ENCODE results near the gene ECEL1. TPM values are rescaled to one million over a fixed set of nuclear protein-coding genes. Genes with fewer than 3 reads are reported as not detected.

Gene ECEL1
- total RNA-seq (0.27 and 0.47 TPM in 2 replicates), polyA plus RNA-seq (not detected in 2 replicates), polyA minus RNA-seq (0.07 and 0.17 TPM in 2 replicates)
- 0.02 TPM for total RNA-seq (2013)

- Mint-ChIP-seq H3K4me1 (peaks cover 11% of the 10 kb centered on the region), H3K4me3 (peak within 1 kb of the TSS; percentile 45), H3K9me3 (ENCODE audit: insufficient read depth) (no peaks in the 10 kb centered on the region), H3K27me3 (peaks cover 41% of the 10 kb centered on the region), H3K27ac (no peak within 1 kb of the TSS)
- TF ChIP-seq CTCF (IDR thresholded peaks at IDR 0.05) (no peak), EZH2 (IDR thresholded peaks at IDR 0.05; ENCODE audit: borderline replicate concordance, insufficient read depth, low read depth, low read length, poor library complexity, severe bottlenecking) (no peak)
- no peaks in the 10 kb centered on the region for H3K79me2 ChIP-seq (ENCODE audit: control insufficient read depth, insufficient read depth, low read length)
- H3K36me3 ChIP-seq (replicated peaks in 1 of 2; ENCODE audit: control extremely low read depth in 1 of 2, control insufficient read depth in 1 of 2, extremely low read depth in 1 of 2, insufficient read depth in 2 of 2, low read length in 1 of 2): no peaks in the 10 kb centered on the region
- ChIA-PET POLR2A (no interaction called here), CTCF (no interaction called here)
- H3K9ac ChIP-seq (ENCODE audit: low read length): no peak within 1 kb of the TSS
- DNase-seq (no peak), ATAC-seq (ENCODE audit: low read depth) (no peak)
- intact Hi-C loops (cut with micrococcal nuclease): no loop called here
- no peak within 1 kb of the TSS for H3K4me3 ChIP-seq (ENCODE audit: control extremely low read depth in 1 of 5, extremely low read depth in 1 of 5, insufficient read depth in 1 of 5, low read depth in 2 of 5, low read length in 4 of 5)
- H3K4me1 ChIP-seq (ENCODE audit: control insufficient read depth in 2 of 2, insufficient read depth in 2 of 2, low read length in 2 of 2): peaks cover 7 to 11% of the 10 kb centered on the region in 2 donors
- no peak within 1 kb of the TSS for H3K27ac ChIP-seq (ENCODE audit: low read length in 2 of 2)
- peak within 1 kb of the TSS; percentile 42 for H3K4me2 ChIP-seq (replicated peaks; ENCODE audit: low read depth, low read length, poor library complexity, severe bottlenecking)
- no peaks in the 10 kb centered on the region for H4K20me1 ChIP-seq (ENCODE audit: control insufficient read depth, insufficient read depth, low read length, poor library complexity, severe bottlenecking)
- H3K9me3 ChIP-seq (ENCODE audit: control extremely low read depth in 1 of 3, control insufficient read depth in 2 of 3, insufficient read depth in 1 of 3, low read length in 2 of 3): no peaks in the 10 kb centered on the region
- 2% methylated on average over 98 of the region's 102 CpGs for WGBS (ENCODE audit: insufficient coverage)
- peaks cover 0 to 33% (median 2%) of the 10 kb centered on the region in 4 experiments for H3K27me3 ChIP-seq (replicated peaks in 1 of 4; ENCODE audit: control extremely low read depth in 1 of 4, control insufficient read depth in 3 of 4, insufficient read depth in 4 of 4, low read length in 3 of 4)
- no peak within 1 kb of the TSS for H2AFZ ChIP-seq (ENCODE audit: insufficient read depth, low read depth, low read length, poor library complexity, severe bottlenecking)
These were observed at the start of gene ECEL1 for GRCh38 chr2:232487385-232488096. Gene ECEL1 (minus strand): TSS chr2:232487834. CDS start chr2:232486653, 1,181 bp downstream.

- ATAC-seq (ENCODE audit: low read depth): no peak
- ChIA-PET POLR2A (no interaction called here), CTCF (no interaction called here)
- Mint-ChIP-seq H3K4me1 (peaks cover 12% of the 10 kb centered on the region), H3K4me3 (no peak overlapping the region), H3K27ac (no peak overlapping the region), H3K9me3 (ENCODE audit: insufficient read depth) (peaks cover 5% of the 10 kb centered on the region), H3K27me3 (peaks cover 27% of the 10 kb centered on the region)
- Histone ChIP-seq H3K4me2 (replicated peaks; ENCODE audit: low read depth, low read length, poor library complexity, severe bottlenecking) (no peak overlapping the region), H3K27me3 (replicated peaks in 1 of 4; ENCODE audit: control extremely low read depth in 1 of 4, control insufficient read depth in 3 of 4, insufficient read depth in 4 of 4, low read length in 3 of 4) (peaks cover 0 to 22% (median 8%) of the 10 kb centered on the region in 4 experiments), H3K79me2 (ENCODE audit: control insufficient read depth, insufficient read depth, low read length) (no peaks in the 10 kb centered on the region), H3K4me3 (ENCODE audit: control extremely low read depth in 1 of 5, extremely low read depth in 1 of 5, insufficient read depth in 1 of 5, low read depth in 2 of 5, low read length in 4 of 5) (no peak overlapping the region), H3K36me3 (replicated peaks in 1 of 2; ENCODE audit: control extremely low read depth in 1 of 2, control insufficient read depth in 1 of 2, extremely low read depth in 1 of 2, insufficient read depth in 2 of 2, low read length in 1 of 2) (no peaks in the 10 kb centered on the region), H3K9ac (ENCODE audit: low read length) (no peak overlapping the region), H3K27ac (ENCODE audit: low read length in 2 of 2) (no peak overlapping the region), H3K4me1 (ENCODE audit: control insufficient read depth in 2 of 2, insufficient read depth in 2 of 2, low read length in 2 of 2) (peaks cover 0 to 9% of the 10 kb centered on the region in 2 donors), H2AFZ (ENCODE audit: insufficient read depth, low read depth, low read length, poor library complexity, severe bottlenecking) (no peak overlapping the region), H4K20me1 (ENCODE audit: control insufficient read depth, insufficient read depth, low read length, poor library complexity, severe bottlenecking) (no peaks in the 10 kb centered on the region), H3K9me3 (ENCODE audit: control extremely low read depth in 1 of 3, control insufficient read depth in 2 of 3, insufficient read depth in 1 of 3, low read length in 2 of 3) (peaks cover 0 to 23% (median 7%) of the 10 kb centered on the region in 3 donors)
- 67% methylated on average over 4 of the region's 5 CpGs for WGBS (ENCODE audit: insufficient coverage)
- DNase-seq: no peak
- intact Hi-C loops (cut with micrococcal nuclease): no loop called here
- no peak for TF ChIP-seq EZH2 (IDR thresholded peaks at IDR 0.05; ENCODE audit: borderline replicate concordance, insufficient read depth, low read depth, low read length, poor library complexity, severe bottlenecking)
- TF ChIP-seq CTCF (IDR thresholded peaks at IDR 0.05): no peak
These were observed 49.4 kb upstream of the ECEL1 start for GRCh38 chr2:232537079-232537478.

Measured in B cell (primary cell).